Measurements from ENCODE around the gene AIMP2.

- TF ChIP-seq POLR2A (IDR thresholded peaks at IDR 0.05) (no peak), CTCF (IDR thresholded peaks at IDR 0.05) (no peak)
Observed at GRCh38 chr7:6057316-6058129, 48.5 kb downstream of the AIMP2 start.

All from uterus (tissue), 2 donors.